GM12864 (cell line): Measurements from ENCODE around the gene THRB.

ENCODE experiments used
- DNase-seq: peaks from one replicate; pipeline ENCODE4 v3.0.0-alpha.2; 2011; ENCODE audit warnings: low read depth
- H3K4me3 ChIP-seq: 2 replicates; pipeline ENCODE4 v1.5.1; 2011; ENCODE audit warnings: mild to moderate bottlenecking, low read depth, low read length, control low read depth
- TF ChIP-seq, protein P1 (sequence below): IDR thresholded peaks from 2 replicates; pipeline ENCODE4 v1.5.1; 2011; ENCODE audit warnings: low read depth, mild to moderate bottlenecking, moderate library complexity, low read length, control low read depth, inconsistent platforms; ENCODE audit errors: missing control alignments

The THRB gene

DNA sequence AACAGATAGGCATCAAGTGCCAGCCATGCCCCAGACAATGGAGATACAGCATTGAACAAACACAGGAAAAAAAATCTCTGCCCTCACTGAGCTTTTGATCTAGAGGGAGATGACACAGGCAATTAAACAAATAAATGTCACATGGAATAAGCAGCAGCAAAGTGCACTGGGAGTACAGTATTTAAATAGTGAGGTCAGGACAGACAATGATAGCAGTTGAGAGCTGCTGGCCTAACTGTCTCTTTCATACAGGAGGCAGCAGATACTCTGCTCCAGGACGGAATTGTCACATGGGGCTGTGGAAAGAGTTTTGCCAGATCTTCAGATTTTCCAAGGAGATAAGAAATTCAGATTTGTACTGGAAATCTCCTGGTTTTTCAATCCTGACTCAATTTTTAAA is 241.3 kb downstream of the THRB start:
- H3K4me3 ChIP-seq, result no peak overlapping the region
- TF ChIP-seq, protein P1, sequence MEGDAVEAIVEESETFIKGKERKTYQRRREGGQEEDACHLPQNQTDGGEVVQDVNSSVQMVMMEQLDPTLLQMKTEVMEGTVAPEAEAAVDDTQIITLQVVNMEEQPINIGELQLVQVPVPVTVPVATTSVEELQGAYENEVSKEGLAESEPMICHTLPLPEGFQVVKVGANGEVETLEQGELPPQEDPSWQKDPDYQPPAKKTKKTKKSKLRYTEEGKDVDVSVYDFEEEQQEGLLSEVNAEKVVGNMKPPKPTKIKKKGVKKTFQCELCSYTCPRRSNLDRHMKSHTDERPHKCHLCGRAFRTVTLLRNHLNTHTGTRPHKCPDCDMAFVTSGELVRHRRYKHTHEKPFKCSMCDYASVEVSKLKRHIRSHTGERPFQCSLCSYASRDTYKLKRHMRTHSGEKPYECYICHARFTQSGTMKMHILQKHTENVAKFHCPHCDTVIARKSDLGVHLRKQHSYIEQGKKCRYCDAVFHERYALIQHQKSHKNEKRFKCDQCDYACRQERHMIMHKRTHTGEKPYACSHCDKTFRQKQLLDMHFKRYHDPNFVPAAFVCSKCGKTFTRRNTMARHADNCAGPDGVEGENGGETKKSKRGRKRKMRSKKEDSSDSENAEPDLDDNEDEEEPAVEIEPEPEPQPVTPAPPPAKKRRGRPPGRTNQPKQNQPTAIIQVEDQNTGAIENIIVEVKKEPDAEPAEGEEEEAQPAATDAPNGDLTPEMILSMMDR, result no peak
- DNase-seq, result no peak

DNA sequence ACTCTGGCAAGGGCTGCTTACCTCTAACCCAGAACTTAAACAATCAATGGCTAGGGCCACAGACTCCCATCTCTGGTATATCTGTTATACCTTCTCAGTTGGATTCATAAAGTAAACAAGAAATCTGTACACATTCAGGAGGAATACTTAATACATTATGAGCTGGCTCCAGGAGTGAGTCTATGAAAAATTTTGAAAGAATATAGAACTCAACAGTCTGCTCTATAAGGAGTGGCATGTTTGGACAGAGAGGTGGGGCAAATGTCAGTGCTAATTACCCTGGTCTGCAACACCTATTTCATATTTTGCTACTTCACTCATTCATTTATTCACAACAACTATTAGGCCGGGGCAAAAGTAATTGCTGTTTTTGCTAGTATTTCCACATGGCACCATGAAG is 245.1 kb downstream of the THRB start:
- TF ChIP-seq, protein P1, result no peak
- no peak overlapping the region for H3K4me3 ChIP-seq
- DNase-seq, result no peak

DNA sequence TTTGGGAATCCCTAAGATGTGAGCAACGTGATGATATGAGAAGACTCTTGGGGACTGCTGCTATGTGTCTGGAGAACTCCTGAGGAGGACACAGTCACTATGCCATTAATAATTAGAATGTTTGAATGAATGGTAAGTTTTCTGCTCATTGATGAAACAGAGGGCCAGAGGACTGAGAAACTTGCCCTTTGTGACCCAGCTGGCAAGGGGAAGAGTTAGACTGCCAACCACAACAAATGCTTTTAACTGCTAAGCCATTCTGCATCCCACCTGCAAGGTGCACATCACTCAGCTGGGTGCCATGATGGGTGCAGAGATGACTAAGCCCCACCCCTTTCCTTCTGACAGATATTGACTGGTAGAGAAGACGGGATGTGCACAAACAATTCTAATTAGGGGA is 249.6 kb downstream of the THRB start:
- TF ChIP-seq, protein P1, result no peak
- H3K4me3 ChIP-seq, result no peak overlapping the region
- no peak for DNase-seq

DNA sequence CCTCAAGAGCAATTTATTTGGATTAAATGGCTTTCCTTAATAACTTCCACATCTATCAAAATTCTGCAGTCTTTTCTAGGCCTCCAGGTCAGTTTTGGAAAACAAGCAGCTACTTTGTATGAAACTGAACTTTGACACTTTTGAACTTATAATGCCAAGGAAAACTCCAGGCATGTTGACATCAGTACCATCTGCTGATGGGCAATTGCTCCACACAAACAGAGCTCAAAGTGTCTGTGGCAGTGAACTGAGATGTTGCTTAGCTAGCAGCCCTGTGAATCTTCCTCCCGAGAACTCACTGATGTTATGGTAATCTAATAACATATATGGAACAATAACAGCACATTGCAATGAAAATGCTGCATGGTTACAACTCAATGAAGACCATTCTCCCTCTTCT is 250.2 kb downstream of the THRB start:
- no peak overlapping the region for H3K4me3 ChIP-seq
- TF ChIP-seq, protein P1, result no peak
- no peak for DNase-seq

DNA sequence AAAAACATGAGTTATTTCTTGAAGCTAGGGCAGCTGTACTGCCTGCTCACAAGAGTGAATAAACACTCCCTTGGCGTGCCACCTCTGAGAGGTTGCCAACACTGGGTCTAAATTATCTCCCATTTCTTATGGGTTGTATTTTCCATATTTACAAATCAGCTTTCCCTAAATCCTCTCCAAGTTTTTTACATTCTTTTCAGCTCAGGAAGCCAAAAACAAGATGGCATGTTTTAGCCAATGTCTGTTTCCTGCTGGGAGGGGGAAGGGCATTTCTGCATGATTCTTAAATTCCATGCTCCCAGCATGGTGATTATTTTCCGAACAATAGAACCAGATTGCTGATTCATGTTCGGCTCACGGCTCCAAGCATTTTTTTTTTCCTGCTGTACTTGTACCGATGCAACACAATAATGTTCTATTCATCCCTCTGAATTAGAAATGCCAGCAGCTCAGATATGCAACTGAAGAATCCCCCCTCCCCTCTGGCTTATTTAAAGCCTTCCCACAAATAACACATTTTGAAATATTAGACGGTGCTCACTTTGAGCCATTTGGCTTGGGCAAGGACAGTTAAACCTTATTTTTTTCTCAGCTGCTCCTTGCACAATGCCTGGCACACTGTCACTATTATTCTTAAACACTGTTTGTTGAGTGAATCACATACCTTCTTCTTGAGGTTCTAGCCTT is 252.5 kb downstream of the THRB start:
- TF ChIP-seq, protein P1, result no peak
- no peak for DNase-seq
- no peak overlapping the region for H3K4me3 ChIP-seq

DNA sequence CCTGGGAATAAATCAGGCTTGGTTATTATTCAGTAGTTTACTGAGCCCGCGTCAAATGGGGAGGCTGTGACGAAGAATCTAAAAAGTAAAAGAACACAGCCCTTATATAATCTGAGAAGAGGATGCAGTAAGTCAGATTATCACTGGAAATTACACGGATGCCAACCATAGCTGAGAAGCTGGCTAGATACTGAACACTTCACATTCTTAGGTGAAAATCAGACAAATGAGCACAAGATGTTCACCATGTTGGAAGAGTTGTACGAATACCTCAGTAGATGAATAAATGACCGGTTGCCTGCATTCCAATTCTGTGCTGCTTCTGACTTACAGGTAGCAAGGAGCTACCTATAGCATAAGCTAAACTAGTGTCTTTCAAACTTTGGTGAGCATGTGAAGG is 254.3 kb downstream of the THRB start:
- TF ChIP-seq, protein P1, result no peak
- no peak overlapping the region for H3K4me3 ChIP-seq
- DNase-seq, result no peak
